ENCODE data around the gene SEMA6C. TPM values are rescaled to one million over a fixed set of nuclear protein-coding genes. Genes with fewer than 3 reads are reported as not detected.

Gene SEMA6C
- total RNA-seq, 1 experiment from 2014 or later, result 8.2 TPM

- ChIA-PET RAD21 (ENCODE audit: low non-redundant PET in 1 of 2, low total read pairs in 2 of 2, uncharacterized antibody in 2 of 2, unreplicated experiment in 2 of 2) (no interaction called here), CTCF (no interaction called here), POLR2A (no interaction called here)
- Histone ChIP-seq H2AFZ (ENCODE audit: low read depth, low read length, poor library complexity, severe bottlenecking) (no peak overlapping the region), H3K27me3 (ENCODE audit: insufficient read depth, low read length) (no peaks in the 10 kb centered on the region), H3K9me2 (ENCODE audit: insufficient read depth) (no peaks in the 10 kb centered on the region), H3K9ac (ENCODE audit: low read length) (no peak overlapping the region), H3K4me2 (ENCODE audit: low read length) (no peak overlapping the region), H3K27ac (ENCODE audit: low read depth, low read length) (no peak overlapping the region), H3K36me3 (ENCODE audit: control insufficient read depth in 1 of 2, insufficient read depth in 2 of 2, low read length in 2 of 2) (no peaks in the 10 kb centered on the region), H3K4me3 (replicated peaks in 1 of 2; ENCODE audit: low read depth in 1 of 2, low read length in 2 of 2) (no peak overlapping the region), H3K9me3 (ENCODE audit: control insufficient read depth in 1 of 2, insufficient read depth in 1 of 2, low read depth in 1 of 2, low read length in 2 of 2) (no peaks in the 10 kb centered on the region), H3K4me1 (ENCODE audit: control insufficient read depth in 1 of 2, insufficient read depth in 2 of 2, low read length in 2 of 2) (peaks cover 15% of the 10 kb centered on the region in 2 experiments; a peak in 3 of 4 replicates), H4K20me1 (ENCODE audit: insufficient read depth) (no peaks in the 10 kb centered on the region), H3K79me2 (ENCODE audit: insufficient read depth, low read length) (no peaks in the 10 kb centered on the region)
- no peak for TF ChIP-seq CEBPB (IDR thresholded peaks at IDR 0.05; ENCODE audit: low read depth)
- TF ChIP-seq ZBTB33 (IDR thresholded peaks at IDR 0.05; ENCODE audit: extremely low read depth, insufficient replicate concordance, low read length), result no peak
- TF ChIP-seq ATF3 (IDR thresholded peaks at IDR 0.05), result no peak
- TF ChIP-seq REST (IDR thresholded peaks at IDR 0.05; ENCODE audit: low read depth), result no peak
- no peak for TF ChIP-seq MAX (IDR thresholded peaks at IDR 0.05)
- TF ChIP-seq POLR2A (IDR thresholded peaks at IDR 0.05; ENCODE audit: borderline replicate concordance, extremely low read depth, insufficient read depth, insufficient read length), result no peak
- TF ChIP-seq ZNF274 (IDR thresholded peaks at IDR 0.05; ENCODE audit: low read depth, low read length), result no peak
- no peak for TF ChIP-seq POLR2AphosphoS5 (IDR thresholded peaks at IDR 0.05; ENCODE audit: low read depth, low read length)
- intact Hi-C loops (cut with micrococcal nuclease), result no loop called here
- DNase-seq (ENCODE audit: low read depth, low spot score) (no peak), ATAC-seq (no peak)
- no TSS peak for BruUV-seq (replicated peaks)
Observed at GRCh38 chr1:151104630-151105029, 41.8 kb downstream of the SEMA6C start.

All from HCT116 (cell line).